Kidney (tissue), 14 donors: ENCODE measurements around the gene TPT1. TPM values are rescaled to one million over a fixed set of nuclear protein-coding genes. Genes with fewer than 3 reads are reported as not detected.

Experiments
- DNase-seq, 5 donors: peaks; one replicate each; pipeline ENCODE4 v3.0.0-alpha.2; 2013 to 2020
- FAIRE-seq: peaks from 2 replicates; lab custom pipeline; 2012; peaks lifted over from hg19 to GRCh38; lab: Jason Lieb, UNC
- H3K27ac ChIP-seq, 2 donors: one replicate each; pipeline ENCODE4 v1.7.0; 2013; ENCODE audit warnings: low read depth in 2 of 2, low read length in 2 of 2, inconsistent platforms in 1 of 2
- H3K27me3 ChIP-seq: one replicate; pipeline ENCODE4 v1.7.1; 2013; ENCODE audit warnings: low read length, inconsistent platforms; ENCODE audit not compliant: control insufficient read depth, insufficient read depth
- H3K36me3 ChIP-seq, 3 donors: one replicate each; pipeline versions ENCODE4 v1.7.0 to v1.7.1; 2013; ENCODE audit warnings: low read length in 3 of 3, control low read depth in 1 of 3, inconsistent platforms in 1 of 3; ENCODE audit not compliant: insufficient read depth in 3 of 3, control insufficient read depth in 2 of 3
- H3K4me1 ChIP-seq, 3 donors: one replicate each; pipeline versions ENCODE4 v1.7.0 to v1.7.1; 2013; ENCODE audit warnings: low read length in 3 of 3, inconsistent platforms in 1 of 3, low read depth in 1 of 3; ENCODE audit not compliant: control insufficient read depth in 2 of 3, insufficient read depth in 2 of 3
- H3K4me3 ChIP-seq, 3 donors: one replicate each; pipeline versions ENCODE4 v1.7.0 to v1.8.1; 2013; ENCODE audit warnings: low read length in 3 of 3, control low read depth in 1 of 3, inconsistent platforms in 1 of 3
- H3K9ac ChIP-seq, 3 donors: one replicate each; pipeline versions ENCODE4 v1.7.0 to v1.7.1; 2013; ENCODE audit warnings: low read length in 3 of 3, control low read depth in 1 of 3, inconsistent platforms in 1 of 3
- H3K9me3 ChIP-seq, 3 donors: one replicate each; pipeline versions ENCODE4 v1.7.0 to v1.7.1; 2013; ENCODE audit warnings: low read length in 3 of 3, control low read depth in 1 of 3, inconsistent platforms in 1 of 3; ENCODE audit not compliant: control insufficient read depth in 2 of 3, insufficient read depth in 1 of 3
- intact Hi-C: fragments of 100-400 bp; cut with DNase I; formaldehyde crosslinking; loops from one replicate; pipeline ENCODE4 v1.11.1; 2022
- polyA plus RNA-seq: library from polyadenylated mRNA; stranded (reverse); fragments of 350-450 nt; fragmentation: Illumina TruSeq; extraction: RNeasy Lipid Tissue Mini Kit (QIAGEN cat#74804); gene quantifications from one replicate; pipeline ENCODE4 v1.2.3, GENCODE V29; 2014; ENCODE audit warnings: low read depth, low replicate concordance; ENCODE audit not compliant: insufficient read depth
- total RNA-seq: library from RNA; stranded (reverse); fragmentation: NEBNext Ultra II Directional; extraction: Animal tissue kit (Norgen Biotek cat#: 25700); gene quantifications from one replicate; pipeline ENCODE4 v1.2.1, GENCODE V29; 2021
- TF ChIP-seq, protein P1 (sequence below): IDR thresholded peaks from 3 replicates; pipeline ENCODE4 v1.5.1; 2012; ENCODE audit warnings: mild to moderate bottlenecking, moderate library complexity, borderline replicate concordance; ENCODE audit not compliant: insufficient read depth; ENCODE audit errors: extremely low read depth
- donor health status: control.
- donor health status: control.
- donor health status: control.
- donor health status: control.
- donor health status: control.
- donor health status: DM: yes; HTN: yes; CAD: no.
- donor health status: Normal renal cell carcinoma (clear cell type).

The TPT1 gene
- total and polyA plus RNA-seq, 2 donors from 2014 or later: 4,291 to 6,901 TPM

DNA sequence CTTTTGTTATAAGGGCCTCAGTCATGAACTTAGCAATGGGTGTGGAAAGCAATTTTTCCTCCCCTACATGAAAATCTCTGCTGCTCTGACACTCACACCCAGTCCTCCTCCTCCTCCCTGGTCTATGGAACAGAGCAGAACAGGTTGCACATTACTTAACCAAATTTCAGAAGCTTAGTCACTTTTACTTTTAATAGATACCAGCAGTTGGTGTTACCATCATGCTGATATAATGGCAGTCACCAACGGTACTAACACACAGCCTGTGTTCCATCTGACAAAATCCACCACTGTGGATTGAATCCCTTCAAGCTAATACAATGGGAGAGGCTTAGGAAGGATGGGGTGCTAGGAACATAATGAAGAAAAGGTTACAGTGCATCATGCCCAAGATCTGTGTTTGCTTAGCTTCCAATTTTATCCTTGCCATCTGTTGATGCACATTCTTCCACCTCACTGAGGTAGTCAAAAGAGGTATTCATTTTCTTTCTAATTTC is 9.8 kb downstream of the TPT1 start:
- Histone ChIP-seq H3K4me1 (peaks cover 0 to 16% (median 10%) of the 10 kb centered on the region in 3 donors), H3K9me3 (no peaks in the 10 kb centered on the region), H3K36me3 (peaks cover 6 to 10% (median 9%) of the 10 kb centered on the region in 3 donors), H3K9ac (no peak overlapping the region), H3K4me3 (no peak overlapping the region), H3K27ac (no peak overlapping the region), H3K27me3 (no peaks in the 10 kb centered on the region)
- TF ChIP-seq, protein P1, sequence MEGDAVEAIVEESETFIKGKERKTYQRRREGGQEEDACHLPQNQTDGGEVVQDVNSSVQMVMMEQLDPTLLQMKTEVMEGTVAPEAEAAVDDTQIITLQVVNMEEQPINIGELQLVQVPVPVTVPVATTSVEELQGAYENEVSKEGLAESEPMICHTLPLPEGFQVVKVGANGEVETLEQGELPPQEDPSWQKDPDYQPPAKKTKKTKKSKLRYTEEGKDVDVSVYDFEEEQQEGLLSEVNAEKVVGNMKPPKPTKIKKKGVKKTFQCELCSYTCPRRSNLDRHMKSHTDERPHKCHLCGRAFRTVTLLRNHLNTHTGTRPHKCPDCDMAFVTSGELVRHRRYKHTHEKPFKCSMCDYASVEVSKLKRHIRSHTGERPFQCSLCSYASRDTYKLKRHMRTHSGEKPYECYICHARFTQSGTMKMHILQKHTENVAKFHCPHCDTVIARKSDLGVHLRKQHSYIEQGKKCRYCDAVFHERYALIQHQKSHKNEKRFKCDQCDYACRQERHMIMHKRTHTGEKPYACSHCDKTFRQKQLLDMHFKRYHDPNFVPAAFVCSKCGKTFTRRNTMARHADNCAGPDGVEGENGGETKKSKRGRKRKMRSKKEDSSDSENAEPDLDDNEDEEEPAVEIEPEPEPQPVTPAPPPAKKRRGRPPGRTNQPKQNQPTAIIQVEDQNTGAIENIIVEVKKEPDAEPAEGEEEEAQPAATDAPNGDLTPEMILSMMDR: no peak
- DNase-seq: no peak
- intact Hi-C loops: no loop called here
- no peak for FAIRE-seq

DNA sequence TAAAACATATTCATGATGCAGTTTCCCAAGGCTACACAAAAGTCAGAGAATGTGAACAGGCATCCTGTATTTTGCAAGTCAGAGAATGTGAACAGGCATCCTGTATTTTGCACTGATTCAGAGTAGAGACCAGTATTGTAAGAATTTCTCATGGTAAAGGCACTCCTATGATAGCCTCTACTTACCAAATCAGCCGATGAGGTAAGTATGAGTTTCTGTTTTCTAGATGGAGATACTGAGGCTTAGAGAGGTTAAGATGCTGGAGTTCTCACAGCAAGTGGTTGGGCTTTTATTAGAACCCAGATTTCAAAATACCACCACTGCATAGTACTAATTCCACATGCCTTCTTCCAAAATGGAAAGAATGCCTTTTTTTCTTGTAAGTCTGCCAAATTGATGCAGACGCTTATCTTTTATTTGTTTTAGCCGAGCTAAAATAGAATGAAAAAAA is 12.3 kb downstream of the TPT1 start:
- DNase-seq: peak in 1 of 5 donors; percentile 32
- TF ChIP-seq, protein P1: no peak
- H3K4me1 ChIP-seq: peaks cover 0 to 10% (median 6%) of the 10 kb centered on the region in 3 donors
- H3K36me3 ChIP-seq: no peaks in the 10 kb centered on the region
- no peaks in the 10 kb centered on the region for H3K9me3 ChIP-seq
- no peak overlapping the region for H3K4me3 ChIP-seq
- no peaks in the 10 kb centered on the region for H3K27me3 ChIP-seq
- no peak for FAIRE-seq
- H3K9ac ChIP-seq: no peak overlapping the region
- intact Hi-C loops: no loop called here
- no peak overlapping the region for H3K27ac ChIP-seq

DNA sequence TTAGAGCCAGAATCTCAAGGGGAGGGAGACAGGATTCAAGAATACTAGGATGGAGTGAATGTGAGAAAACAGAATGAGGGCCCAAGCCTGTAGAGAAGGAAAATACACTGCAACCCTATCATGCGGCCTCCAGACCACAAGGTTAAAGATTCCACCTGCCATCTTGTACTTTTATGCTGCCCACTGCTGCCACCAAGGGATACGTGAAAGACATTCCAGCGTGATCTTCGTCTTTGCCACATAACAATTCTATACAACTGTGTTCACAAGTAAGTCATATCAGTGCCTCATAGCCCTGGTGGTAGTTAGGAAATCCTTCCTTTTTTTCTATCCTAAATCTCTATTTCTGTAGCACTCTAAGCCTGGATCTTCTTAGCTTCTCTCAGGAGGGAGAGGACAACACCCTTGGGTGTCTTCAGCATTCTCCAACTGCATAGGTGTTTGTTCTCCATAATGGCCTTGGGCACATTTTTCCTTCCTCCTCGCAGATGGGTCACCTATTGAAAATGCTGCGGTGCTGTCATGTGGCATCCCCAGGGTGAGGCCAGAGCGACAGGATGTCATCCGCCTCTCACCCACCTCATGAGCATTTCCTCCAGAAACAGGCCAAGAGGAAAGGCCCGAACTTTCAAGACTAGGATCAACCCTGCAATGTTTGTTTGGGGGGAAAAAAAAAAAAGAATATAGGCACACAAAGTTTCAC is 13.6 kb downstream of the TPT1 start:
- Histone ChIP-seq H3K27ac (no peak overlapping the region), H3K9me3 (no peaks in the 10 kb centered on the region), H3K4me1 (peaks cover 0 to 10% (median 6%) of the 10 kb centered on the region in 3 donors), H3K27me3 (no peaks in the 10 kb centered on the region), H3K4me3 (no peak overlapping the region), H3K9ac (no peak overlapping the region), H3K36me3 (no peaks in the 10 kb centered on the region)
- intact Hi-C loops: no loop called here
- TF ChIP-seq, protein P1: no peak
- DNase-seq: no peak
- FAIRE-seq: no peak
